DND-41 (cell line): ENCODE data around the gene POLR2J.
"Not testable (repeated sequence)": the region's sequence is repeated elsewhere in the genome, so short reads cannot be mapped to it uniquely, and the experiment has no call there.

Experiments
- EZH2 ChIP-seq: IDR thresholded peaks from 3 replicates; pipeline ENCODE4 v1.6.1; 2012; ENCODE audit warnings: borderline replicate concordance, low read depth, mild to moderate bottlenecking, moderate library complexity, low read length, inconsistent platforms; ENCODE audit not compliant: severe bottlenecking
- TF ChIP-seq, protein P1 (sequence below): IDR thresholded peaks from 2 replicates; pipeline ENCODE4 v1.5.1; 2012; ENCODE audit warnings: borderline replicate concordance, low read length, moderate library complexity, mild to moderate bottlenecking; ENCODE audit not compliant: poor library complexity, severe bottlenecking; ENCODE audit errors: extremely low read depth

DNA sequence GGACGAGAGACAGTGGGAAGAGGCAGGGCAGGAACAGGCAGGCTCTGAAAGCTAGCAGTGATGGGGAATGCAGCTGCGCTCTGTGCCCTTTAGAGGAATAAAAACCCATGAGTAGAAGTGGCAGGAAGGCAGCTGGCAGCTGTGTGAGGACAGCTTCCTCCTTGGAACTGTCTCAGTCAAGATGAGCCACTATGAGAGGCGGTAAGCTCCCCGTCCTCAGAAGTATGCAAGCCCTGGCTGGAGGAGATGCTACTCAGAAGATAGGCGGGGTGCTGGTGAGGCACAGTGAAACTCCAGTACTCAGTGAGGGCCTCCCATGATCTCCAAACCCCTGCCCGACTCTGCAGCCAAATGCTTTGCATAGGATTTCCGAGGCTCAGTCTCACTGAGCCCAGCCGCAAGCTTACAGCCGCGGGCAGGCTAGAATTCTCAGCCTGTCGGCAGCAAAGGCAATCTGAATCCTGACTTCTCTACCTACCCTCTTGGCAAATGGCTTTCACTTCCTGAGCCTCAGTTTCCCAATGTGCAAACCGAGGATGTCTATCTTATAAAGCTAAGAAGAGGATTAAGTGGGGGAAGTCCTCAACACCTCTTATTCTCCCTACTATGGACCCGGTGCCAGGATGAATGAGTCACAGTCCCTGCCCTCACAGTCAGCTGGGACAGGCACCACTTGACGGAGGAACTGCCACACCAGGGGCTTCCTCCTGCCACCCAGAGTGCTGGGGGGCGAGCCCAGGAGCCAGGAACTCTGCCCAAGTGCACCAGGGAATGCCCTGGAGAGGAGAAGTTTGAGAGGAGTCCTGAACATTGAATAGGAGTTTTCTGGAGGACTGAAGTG, 36.4 kb upstream of the POLR2J start:
- TF ChIP-seq, protein P1, sequence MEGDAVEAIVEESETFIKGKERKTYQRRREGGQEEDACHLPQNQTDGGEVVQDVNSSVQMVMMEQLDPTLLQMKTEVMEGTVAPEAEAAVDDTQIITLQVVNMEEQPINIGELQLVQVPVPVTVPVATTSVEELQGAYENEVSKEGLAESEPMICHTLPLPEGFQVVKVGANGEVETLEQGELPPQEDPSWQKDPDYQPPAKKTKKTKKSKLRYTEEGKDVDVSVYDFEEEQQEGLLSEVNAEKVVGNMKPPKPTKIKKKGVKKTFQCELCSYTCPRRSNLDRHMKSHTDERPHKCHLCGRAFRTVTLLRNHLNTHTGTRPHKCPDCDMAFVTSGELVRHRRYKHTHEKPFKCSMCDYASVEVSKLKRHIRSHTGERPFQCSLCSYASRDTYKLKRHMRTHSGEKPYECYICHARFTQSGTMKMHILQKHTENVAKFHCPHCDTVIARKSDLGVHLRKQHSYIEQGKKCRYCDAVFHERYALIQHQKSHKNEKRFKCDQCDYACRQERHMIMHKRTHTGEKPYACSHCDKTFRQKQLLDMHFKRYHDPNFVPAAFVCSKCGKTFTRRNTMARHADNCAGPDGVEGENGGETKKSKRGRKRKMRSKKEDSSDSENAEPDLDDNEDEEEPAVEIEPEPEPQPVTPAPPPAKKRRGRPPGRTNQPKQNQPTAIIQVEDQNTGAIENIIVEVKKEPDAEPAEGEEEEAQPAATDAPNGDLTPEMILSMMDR, result not testable (repeated sequence)
- not testable (repeated sequence) for TF ChIP-seq EZH2
